Prostate gland (tissue), 2 donors: ENCODE measurements around the gene DCP1A.

ENCODE experiments used
- POLR2AphosphoS5 ChIP-seq: sonication (generic); formaldehyde crosslinking; IDR thresholded peaks from one replicate; pipeline ENCODE4 v1.6.1; 2017; ENCODE audit warnings: antibody characterized with exemption
- TF ChIP-seq, protein P1 (sequence below), 4 experiments: fragments of 200-600 bp in 2 of 4; fragments of 450-650 bp in 2 of 4; sonication (generic) in 2 of 4; IDR thresholded peaks; 1 replicate in 3 of 4; 2 replicates in 1 of 4; pipeline ENCODE4 v1.5.1; 2016 to 2019; ENCODE audit warnings: antibody characterized with exemption in 4 of 4, mild to moderate bottlenecking in 2 of 4, moderate library complexity in 2 of 4

- TF ChIP-seq, protein P1, sequence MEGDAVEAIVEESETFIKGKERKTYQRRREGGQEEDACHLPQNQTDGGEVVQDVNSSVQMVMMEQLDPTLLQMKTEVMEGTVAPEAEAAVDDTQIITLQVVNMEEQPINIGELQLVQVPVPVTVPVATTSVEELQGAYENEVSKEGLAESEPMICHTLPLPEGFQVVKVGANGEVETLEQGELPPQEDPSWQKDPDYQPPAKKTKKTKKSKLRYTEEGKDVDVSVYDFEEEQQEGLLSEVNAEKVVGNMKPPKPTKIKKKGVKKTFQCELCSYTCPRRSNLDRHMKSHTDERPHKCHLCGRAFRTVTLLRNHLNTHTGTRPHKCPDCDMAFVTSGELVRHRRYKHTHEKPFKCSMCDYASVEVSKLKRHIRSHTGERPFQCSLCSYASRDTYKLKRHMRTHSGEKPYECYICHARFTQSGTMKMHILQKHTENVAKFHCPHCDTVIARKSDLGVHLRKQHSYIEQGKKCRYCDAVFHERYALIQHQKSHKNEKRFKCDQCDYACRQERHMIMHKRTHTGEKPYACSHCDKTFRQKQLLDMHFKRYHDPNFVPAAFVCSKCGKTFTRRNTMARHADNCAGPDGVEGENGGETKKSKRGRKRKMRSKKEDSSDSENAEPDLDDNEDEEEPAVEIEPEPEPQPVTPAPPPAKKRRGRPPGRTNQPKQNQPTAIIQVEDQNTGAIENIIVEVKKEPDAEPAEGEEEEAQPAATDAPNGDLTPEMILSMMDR (IDR thresholded peaks at IDR 0.05) = no peak
- TF ChIP-seq POLR2AphosphoS5 = peak; percentile 5
These were observed 95.0 kb downstream of the DCP1A start for GRCh38 chr3:53252096-53252946.
